Fibroblast of skin of scalp (primary cell): ENCODE data around the gene AGAP5.
"Not testable (repeated sequence)": the region's sequence is repeated elsewhere in the genome, so short reads cannot be mapped to it uniquely, and the experiment has no call there.

Experiments used
- DNase-seq: peaks from one replicate; pipeline ENCODE4 v3.0.0-alpha.2; 2013

The AGAP5 gene

DNA sequence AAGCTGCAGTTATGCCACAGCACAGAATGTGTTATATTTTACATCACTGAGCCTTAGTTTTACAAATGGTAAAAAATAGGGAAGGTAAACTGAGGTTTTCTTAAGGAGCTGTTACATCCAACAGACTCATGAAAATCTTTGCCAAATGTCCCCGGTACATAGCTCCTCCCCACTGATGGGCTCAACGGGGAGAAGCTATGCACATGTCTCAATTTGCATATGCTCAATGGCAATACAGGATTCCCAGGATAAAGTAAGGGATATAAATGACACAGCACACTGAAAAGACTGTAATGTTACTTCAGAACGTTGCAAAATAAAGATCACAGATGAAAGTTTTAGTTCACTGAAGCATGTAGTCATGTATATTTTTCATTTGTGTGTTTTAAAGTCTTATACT, 16.6 kb upstream of the AGAP5 start:
- not testable (repeated sequence) for DNase-seq

DNA sequence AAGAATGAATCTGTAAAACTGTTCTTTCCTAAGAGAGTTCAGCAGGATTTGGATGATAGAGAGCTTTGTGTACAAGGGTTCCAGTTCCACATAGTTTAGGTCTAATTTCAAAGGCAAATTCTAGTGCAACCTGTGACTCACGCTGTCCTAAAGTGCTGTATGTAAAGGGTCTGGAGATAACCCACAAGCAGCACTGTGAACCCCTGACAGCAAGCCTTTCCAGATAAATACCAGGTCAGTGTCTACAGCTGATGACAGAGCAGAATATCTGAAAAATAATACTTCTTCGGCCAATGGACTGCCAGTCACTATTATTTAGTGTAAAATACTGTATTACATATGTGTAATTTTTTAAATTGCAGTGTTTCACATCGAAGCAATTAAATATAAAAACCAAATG, 16.0 kb upstream of the AGAP5 start:
- DNase-seq: not testable (repeated sequence)

DNA sequence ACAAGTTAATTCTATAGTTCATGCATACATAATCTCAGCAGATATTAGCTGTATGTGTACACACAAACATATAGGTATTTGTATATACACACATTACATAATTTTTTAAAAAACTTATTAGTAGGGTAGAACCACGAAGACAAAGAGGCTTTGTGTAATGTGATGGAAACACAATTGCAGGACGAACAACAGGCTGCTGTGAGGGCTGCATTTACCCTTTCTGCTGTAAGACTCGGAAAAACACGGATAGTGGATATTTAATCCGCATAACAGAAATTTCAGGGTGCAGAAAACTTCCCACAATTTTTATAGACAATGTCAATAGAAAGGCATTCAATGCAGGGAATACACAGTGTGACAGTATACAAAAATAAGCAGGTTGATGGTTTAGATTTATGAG, 13.8 kb upstream of the AGAP5 start:
- DNase-seq: not testable (repeated sequence)

DNA sequence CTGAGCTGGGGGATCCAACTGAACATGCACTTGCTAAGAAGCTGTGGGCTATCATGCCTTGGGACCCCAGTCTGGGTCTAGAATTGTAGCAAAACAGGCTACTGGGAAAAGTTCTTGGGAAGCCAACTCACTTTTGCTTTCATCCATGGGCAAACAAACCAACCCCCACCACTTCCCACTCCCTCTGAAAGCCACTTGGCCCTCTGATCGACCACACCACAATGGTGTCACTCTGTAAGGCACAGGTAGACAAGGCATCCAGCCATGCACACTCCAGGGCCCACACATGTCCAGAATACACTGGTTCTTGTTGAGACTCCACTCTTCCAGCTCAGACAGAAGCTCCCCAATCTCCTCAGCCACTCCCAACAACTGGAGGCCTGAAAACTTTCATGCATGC, 10.2 kb upstream of the AGAP5 start:
- not testable (repeated sequence) for DNase-seq

DNA sequence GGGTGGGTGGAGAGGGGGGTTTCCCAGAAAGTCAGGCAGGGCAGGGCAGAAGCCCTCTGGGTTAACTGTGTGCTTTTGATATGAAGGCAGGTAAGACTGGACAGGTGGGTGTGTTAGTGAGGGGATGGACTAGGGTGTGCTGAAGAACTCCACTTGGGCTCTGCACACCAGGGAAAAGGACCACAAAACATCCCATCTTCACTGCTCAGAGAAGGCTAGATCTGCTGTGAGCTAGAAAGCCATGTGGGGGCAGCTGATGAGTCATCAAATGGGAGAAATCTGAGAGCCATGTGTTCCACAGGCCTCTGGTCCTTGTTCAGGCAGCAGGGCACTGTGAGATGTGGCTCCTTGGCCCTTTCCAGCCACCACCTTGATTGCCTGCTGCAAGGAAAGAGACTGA, 9.7 kb upstream of the AGAP5 start:
- DNase-seq: not testable (repeated sequence)

DNA sequence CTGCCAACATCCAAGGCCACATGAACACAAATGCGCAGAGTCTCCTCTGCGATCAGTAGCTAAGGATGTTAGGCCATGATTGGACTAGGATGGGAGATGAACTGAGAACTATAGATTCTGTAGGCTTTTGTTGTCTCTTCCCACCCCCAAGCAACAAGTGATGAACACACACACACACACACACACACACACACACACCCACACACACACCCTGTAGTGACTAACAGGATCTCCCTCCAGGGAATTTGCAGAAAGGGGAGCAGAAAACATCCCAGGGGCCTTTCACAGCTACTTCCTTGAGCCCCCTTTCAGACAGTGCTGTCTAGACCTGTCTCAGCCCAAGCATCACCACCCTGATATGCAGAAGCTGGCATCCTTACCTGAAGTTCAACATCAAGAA, 8.6 kb upstream of the AGAP5 start:
- DNase-seq: not testable (repeated sequence)

DNA sequence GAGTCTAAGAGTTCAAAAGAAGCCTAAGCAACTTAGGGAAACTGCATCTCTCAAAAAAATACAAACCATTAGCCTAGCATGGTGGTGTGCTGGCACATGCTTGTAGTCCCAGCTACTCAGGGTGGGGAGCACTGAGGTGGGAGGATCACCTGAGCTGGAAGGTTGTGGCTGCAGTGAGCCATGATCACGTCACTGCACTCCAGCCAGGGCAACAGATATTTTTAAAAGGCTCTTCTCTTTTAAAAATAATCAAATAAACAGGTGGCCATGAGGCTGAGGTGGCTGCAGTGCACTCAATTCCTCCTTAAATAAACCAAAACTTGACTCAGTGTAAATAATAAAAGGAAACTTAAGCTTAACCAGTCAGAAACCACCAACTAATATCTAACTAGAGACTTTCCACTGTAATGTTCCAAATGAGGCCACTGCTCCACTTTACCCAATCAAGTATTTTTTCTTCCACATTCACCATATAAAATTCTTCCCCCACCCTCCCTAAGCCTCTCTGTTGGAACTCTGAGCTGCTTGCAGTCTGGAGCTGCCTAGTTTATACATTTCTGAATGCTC, 7.7 kb upstream of the AGAP5 start:
- not testable (repeated sequence) for DNase-seq

DNA sequence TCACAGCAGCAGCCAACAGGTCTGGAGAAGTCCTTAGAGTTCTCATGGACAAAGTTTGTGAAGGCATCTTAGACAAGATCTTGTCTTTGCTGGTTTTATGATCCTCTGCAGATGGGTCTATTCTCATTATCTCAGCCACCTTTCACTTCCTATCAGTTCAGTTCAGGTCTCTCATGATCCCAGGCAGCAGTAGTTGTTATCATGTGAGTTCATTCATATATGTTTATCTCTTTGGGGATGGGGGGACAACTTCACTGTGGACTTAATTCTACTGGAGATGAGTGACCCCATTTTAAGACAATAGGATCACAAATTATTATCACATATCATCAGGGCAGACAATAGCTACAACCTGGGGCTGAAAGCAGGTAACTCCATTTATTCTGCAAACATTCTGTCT, 6.0 kb upstream of the AGAP5 start:
- DNase-seq: not testable (repeated sequence)

DNA sequence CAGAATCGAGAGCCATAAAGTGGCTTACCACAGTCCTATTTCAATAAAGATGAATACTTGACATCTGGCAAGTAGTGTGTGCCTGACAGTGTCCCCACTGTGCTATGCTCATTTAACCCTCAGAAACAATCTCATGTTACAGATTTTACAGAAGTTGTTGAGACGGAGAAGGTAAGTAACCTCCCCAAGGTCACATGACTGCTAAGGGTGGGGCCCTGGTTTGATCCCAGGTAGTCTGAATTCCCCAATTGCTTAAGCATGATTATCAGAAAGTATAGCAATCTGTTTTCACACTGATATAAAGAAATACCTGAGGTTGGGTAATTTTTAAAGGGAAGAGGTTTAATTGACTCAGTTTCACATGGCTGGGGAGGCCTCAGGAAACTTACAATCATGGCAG, 910 bp upstream of the AGAP5 start:
- DNase-seq: not testable (repeated sequence)

DNA sequence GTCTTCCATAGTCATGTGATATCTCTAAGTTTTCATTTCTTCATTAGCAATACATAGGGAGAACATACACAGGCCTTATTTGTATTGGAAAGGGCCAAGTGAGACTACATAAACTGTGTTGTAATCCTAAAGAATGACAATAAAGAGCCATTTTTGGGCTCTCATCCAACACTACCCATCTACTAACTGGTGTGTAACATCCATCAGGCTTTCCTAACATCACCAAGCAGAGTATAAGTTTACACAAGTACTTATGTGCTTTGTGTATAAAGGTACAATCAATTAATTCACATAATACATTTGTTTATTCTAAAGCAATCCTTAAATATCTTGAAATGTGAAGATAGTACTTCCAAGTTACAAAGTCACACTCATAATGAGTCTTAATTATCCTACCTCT, 2.6 kb downstream of the AGAP5 start:
- peak; percentile 4 for DNase-seq

DNA sequence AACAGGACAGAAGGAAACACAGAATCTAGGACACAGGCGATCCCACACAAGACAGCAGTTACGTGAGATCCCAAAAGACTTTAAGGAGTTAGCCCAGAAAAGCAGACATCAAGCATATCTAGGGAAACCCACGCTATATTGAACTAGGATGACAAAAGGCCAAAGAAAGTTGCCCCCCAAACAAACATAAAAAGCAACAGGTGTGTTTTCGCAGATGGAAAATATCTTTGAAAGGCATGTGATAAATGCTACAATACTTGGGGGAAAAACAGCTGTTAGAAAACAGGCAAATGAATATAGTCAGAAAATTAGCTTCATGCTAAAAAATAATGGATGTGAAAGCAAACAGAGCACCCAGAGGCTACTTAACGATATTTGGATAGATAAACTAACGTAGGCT, 7.2 kb downstream of the AGAP5 start:
- not testable (repeated sequence) for DNase-seq

DNA sequence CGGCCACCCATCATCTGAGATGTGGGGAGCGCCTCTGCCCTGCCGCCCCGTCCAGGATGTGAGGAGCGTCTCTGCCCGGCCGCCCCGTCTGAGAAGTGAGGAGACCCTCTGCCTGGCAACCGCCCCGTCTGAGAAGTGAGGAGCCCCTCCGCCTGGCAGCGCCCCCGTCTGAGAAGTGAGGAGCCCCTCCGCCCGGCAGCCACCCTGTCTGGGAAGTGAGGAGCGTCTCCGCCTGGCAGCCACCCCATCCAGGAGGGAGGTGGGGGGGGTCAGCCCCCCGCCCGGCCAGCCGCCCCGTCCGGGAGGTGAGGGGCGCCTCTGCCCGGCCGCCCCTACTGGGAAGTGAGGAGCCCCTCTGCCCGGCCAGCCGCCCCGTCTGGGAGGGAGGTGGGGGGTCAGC, 8.3 kb downstream of the AGAP5 start:
- not testable (repeated sequence) for DNase-seq

DNA sequence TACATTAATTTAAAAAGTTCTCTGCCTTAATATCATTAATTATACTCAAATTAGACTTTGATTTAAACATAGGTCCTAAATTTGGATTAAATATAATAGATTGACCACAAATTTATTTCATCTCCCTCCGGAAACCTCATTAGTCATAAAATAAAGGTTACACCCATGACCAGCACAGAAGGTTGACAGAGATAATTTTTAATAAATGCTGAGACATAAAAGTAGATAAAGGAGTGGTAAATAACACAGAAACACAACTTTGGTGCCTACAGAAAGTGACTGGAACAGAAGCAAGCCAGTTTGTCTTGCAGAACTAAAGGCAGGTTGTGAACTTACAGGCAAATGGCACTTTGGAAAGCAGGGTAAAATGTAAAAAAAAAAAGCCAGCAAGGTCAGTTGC, 10.3 kb downstream of the AGAP5 start:
- not testable (repeated sequence) for DNase-seq

DNA sequence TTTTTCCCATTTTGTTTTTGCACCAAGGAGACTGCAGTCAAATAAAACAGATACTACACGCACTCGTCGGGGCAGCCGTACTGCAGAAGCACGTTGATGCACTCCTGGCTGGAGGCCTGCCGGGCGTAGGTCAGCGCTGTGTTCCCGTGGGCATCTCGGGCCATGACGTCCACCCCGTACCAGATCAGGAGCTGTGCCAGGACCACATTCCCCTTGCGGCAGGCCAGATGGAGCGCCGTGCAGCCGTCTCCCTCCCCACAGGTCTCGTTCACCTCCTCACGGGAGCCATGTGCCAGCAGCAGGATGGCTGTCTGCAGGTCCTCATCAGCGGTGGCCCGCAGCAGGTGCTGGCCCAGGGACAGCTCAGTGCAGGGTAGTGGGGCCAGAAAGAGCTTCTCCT, 23.4 kb downstream of the AGAP5 start:
- not testable (repeated sequence) for DNase-seq

DNA sequence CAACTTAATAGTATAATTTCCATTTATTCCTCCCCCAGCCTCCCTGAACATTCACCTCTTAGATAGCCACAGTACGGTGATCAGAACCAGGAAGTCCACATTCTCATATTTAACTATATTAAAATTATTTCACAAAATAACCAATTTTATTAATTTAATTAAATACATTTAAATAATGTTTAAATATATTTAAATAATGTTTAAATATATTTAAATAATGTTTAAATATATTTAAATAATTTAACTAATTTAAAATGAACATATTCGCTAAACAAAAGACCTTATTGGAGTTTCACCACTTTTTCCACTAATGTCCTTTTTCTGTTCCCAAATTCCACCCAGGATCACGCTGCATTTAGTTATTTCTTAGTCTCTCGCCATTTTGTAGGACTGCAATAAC, 29.5 kb downstream of the AGAP5 start:
- not testable (repeated sequence) for DNase-seq

DNA sequence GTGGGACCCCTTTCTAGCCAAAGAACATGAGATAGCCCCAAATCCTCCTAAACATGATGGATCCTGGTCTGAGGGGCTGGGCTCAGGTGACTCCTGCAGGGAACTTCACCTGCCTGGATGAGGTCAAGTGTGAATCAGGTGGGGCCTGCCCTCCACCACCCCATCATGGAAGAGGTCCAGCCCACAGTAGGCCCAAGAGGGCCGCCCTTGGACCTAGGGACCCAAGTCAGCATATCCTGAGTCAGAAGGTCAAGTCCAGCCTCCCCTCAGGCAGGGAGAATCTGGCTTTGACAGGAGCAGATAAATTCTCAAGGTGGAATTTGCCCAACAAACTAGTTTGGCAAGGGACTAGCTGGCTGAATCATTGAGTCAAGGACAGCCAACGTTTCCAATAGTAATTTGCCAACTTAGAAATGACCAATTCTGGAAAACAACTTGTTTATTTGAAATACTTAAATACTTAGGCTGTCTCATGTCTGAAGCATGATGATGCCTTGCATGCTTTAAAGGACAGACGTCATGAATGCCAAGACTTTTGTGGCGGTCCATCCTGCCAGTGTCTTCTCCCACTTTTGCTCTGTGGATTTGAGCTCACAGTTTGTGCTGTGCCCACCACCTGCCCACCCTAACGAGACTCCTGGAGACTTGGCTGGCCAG, 31.6 kb downstream of the AGAP5 start:
- not testable (repeated sequence) for DNase-seq

DNA sequence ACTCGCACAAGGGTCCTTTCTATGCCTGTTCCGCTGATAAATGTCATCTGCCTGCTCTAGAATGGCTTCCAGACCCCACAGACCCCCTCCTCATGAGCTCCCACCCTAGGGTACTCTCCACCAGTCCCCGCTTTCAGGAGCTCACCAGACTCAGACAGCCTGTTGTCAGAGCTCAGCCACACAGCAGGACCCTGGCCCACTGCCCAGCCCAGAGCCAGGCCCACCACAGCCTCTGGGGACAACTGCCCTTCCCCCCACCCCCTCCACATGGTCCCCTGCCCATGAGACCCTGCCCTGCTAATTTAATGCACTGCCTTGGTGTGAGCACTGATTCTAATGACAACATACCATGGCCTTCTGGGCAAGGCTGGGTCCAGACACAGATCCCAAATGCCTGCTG, 32.3 kb downstream of the AGAP5 start:
- DNase-seq: not testable (repeated sequence)

DNA sequence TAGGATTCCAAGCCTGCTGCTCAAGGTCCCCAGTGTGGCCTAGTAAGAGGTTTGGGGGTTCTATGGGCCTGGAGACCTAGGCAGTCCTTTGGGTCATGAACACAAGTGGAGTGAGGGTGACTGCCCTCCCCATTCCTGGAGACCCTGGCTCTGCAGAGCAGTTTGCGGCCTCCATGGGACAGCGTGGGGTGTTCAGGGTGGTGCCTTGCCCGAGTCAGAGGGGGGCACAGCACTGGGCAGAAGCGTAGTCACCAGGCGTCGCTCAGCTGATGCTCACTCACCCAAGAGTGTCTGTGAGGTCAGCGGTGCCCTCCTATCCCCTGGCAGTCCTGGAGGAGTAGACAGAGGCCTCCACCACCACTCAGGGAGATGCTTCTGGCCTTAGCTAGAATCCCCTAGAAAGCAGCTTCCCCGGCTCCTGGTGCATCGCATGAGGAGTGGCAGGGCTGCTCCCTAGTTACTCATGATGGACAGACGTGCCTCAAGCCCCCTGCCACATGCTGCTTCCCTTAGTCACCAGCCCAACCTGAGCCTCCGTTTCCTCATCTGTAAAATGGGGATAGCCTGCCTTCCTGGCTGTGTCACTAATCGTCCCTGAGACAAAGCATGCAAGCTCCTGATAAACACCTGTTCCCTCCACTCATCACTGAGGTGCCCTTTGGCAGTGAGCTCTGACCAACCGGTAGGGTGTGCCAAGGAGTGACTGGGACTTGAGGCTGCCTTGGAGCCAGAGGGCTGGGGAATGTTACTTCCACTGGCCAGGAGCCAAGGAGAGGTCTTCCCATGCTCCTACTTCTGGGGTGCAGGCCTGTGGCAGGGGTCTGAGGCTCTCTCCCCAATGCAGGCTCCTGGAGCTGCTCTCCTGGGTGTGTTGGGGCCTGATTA, 33.5 kb downstream of the AGAP5 start:
- not testable (repeated sequence) for DNase-seq

DNA sequence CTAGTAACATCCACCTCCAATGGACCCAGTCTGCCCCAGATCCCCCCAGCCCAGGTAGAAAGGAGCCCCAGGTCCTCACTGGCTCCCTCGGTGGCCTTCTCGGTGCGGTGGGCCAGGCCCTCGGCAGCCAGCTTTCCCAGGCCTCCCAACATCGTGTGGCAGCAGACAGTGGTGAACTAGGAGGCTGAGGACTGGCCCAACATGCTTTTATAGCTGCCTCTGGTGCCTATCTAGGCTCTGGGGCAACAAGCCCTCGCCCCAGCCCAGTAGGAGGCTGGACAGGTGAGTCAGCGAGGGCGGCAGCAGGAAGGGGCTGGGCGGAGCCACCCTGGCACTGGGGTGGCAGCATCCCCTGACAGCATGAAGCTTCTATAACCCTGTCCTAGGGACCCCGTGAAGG, 34.3 kb downstream of the AGAP5 start:
- DNase-seq: not testable (repeated sequence)

DNA sequence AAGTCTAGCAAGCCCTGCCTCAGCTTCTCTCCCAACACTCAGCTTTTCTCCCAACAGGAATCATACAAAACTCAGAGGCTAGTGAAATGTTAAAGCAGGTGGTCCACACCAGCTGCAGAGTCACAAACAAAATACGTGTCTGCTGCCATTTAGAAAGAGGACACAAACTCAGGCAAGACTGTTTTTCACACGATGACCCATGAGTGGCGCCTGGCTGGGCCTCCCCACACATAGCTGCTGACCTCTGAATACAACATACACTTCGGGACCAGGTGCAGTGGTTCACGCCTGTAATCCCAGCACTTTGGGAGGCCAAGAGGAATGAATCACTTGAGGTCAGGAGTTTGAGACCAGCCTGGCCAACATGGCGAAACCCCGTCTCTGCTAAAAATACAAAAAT, 35.2 kb downstream of the AGAP5 start:
- not testable (repeated sequence) for DNase-seq

DNA sequence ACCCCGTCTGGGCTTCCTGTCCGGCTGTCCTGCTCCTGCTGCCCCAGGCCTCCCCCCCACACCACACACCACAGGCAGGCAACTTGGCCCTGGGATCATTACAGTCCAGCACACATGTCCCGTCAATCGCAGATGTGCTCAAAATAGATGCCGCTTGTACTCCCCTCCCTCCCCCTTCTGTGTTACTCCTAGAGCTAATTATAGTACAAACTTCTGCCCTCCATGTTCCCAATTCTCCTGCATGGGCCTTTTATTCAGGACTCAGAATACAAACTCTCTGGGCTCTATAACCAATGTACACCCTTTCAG, 42.0 kb downstream of the AGAP5 start, which contains the start of gene SYNPO2L:
SYNPO2L (minus strand) TSS at position 40 of the 309 bp plus-strand sequence. CDS start 107 bp downstream, outside the sequence.
- no peak for DNase-seq

DNA sequence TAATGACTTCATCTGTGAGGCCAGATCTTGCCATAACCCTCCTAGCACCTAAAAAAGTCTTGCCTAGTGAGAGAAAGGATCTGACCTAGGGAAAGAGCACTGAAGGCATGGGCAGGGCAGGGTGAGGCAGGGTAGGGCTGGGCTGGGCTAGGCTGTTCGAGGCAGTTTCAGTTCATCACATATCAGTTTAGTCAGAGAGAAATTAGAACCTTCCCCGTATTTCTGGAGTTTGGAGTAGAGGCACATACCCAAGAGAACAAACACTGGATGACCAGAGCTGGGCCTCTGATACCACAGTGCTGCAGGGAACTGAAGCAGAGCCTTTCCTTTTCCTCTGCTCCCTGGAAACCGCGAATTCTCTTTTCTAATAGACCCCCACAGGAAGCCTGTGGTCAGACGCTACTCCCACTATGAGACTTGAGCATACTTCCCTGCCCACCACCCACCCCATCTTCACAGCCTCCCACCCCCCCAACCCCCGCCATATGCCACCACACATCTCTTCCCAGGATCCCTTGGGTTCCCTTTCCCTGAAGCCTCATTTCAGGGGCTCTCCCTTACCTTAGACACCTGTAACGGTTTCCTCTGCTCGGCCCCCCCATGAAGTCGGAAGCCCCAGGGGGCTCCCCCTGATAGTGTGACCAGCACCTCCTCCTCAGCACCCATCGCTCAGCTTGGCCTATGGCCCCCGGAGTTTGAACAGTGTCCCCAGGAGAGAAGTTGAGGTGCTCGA, 42.5 kb downstream of the AGAP5 start:
- no peak for DNase-seq

DNA sequence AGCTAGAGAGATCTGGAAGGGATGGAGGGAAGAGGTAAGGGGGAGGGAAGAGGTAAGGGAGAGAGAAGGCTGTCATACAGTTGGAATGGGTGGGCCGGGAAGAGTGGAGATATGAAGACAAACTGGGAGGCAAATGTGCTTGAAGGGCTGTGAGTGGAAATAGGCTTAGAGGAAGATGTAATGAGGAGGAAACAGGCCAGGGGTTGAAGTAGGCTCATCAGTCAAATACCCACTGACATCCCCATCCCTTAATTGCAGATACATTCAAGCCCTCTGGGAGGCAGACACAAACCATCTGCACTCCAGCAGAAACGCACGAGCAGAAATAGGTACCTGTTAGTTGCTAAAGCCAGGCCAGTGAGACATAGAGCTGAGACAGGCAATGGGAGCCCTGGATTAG, 44.2 kb downstream of the AGAP5 start:
- no peak for DNase-seq
